HAP-1 (cell line): ENCODE measurements around the gene BAIAP2.
A peak's percentile ranks its signal among the peaks of the same experiment; 100 is the strongest.

Experiments
- DNase-seq, 2 experiments: peaks; one replicate each; pipeline ENCODE4 v3.0.0-alpha.2; 2016 to 2020; ENCODE audit warnings: low spot score in 2 of 2
- H3K27me3 ChIP-seq: fragments of 250-450 bp; sonication (Bioruptor Pico); 2 replicates; pipeline ENCODE4 v1.5.1; 2020; ENCODE audit warnings: low read depth, mild to moderate bottlenecking, moderate library complexity
- H3K36me3 ChIP-seq: fragments of 250-450 bp; sonication (Bioruptor Pico); replicated peaks from 2 replicates; pipeline ENCODE4 v1.5.1; 2020; ENCODE audit warnings: mild to moderate bottlenecking
- H3K4me1 ChIP-seq: fragments of 250-450 bp; sonication (Bioruptor Pico); 2 replicates; pipeline ENCODE4 v1.5.1; 2020; ENCODE audit warnings: mild to moderate bottlenecking
- H3K4me3 ChIP-seq: fragments of 250-450 bp; sonication (Bioruptor Pico); 2 replicates; pipeline ENCODE4 v1.5.1; 2020; ENCODE audit warnings: mild to moderate bottlenecking, moderate library complexity
- H3K9me3 ChIP-seq: fragments of 250-450 bp; sonication (Bioruptor Pico); 2 replicates; pipeline ENCODE4 v1.5.1; 2020; ENCODE audit warnings: mild to moderate bottlenecking, moderate library complexity
- in situ Hi-C: fragments of 300-500 bp; cut with MboI; formaldehyde crosslinking; loops from 3 replicates; pipeline ENCODE4 v1.14.3; 2020; ENCODE audit warnings: low sequenced_read_pairs, inconsistent platforms, mixed read lengths

The BAIAP2 gene

GRCh38 chr17:81034779-81035520 lies at the start of gene BAIAP2:
Gene BAIAP2, plus strand, starts transcription at chr17:81035151. Its CDS starts 104 bp downstream, at chr17:81035255.
- Histone ChIP-seq H3K4me1 (peaks cover 13% of the 10 kb centered on the region), H3K36me3 (peaks cover 8% of the 10 kb centered on the region; the same call in 1 of the 2 replicates), H3K27me3 (no peaks in the 10 kb centered on the region), H3K9me3 (no peaks in the 10 kb centered on the region), H3K4me3 (peak within 1 kb of the TSS; percentile 51)
- in situ Hi-C loops = no loop called here
- DNase-seq = peak; percentile 87 to 99

- in situ Hi-C loops = loop anchor here (10.0 kb wide), 1 partner anchor 411 kb away; no protein-coding TSS in a partner anchor
These were observed 48.9 kb upstream of the BAIAP2 start for GRCh38 chr17:80986046-80986445.

GRCh38 chr17:80986816-80987475 lies 48.0 kb upstream of the BAIAP2 start:
- Histone ChIP-seq H3K36me3 (no peaks in the 10 kb centered on the region), H3K4me3 (no peak overlapping the region), H3K4me1 (no peaks in the 10 kb centered on the region), H3K9me3 (no peaks in the 10 kb centered on the region), H3K27me3 (no peaks in the 10 kb centered on the region; the same call in 1 of the 2 replicates)
- DNase-seq = no peak
- in situ Hi-C loops = loop anchor here (10.0 kb wide), 1 partner anchor 412 kb away; no protein-coding TSS in a partner anchor

More at GRCh38 chr17:80986046-80986445, 48.9 kb upstream of the BAIAP2 start:
- DNase-seq = no peak
- Histone ChIP-seq H3K27me3 (no peaks in the 10 kb centered on the region; the same call in 1 of the 2 replicates), H3K36me3 (no peaks in the 10 kb centered on the region), H3K4me1 (no peaks in the 10 kb centered on the region), H3K9me3 (no peaks in the 10 kb centered on the region), H3K4me3 (no peak overlapping the region)

GRCh38 chr17:80987941-80988461 lies 47.0 kb upstream of the BAIAP2 start:
- DNase-seq = no peak
- Histone ChIP-seq H3K36me3 (no peaks in the 10 kb centered on the region), H3K4me3 (no peak overlapping the region), H3K4me1 (no peaks in the 10 kb centered on the region), H3K27me3 (no peaks in the 10 kb centered on the region; the same call in 1 of the 2 replicates), H3K9me3 (no peaks in the 10 kb centered on the region)
- in situ Hi-C loops = loop anchor here (10.0 kb wide), 1 partner anchor 413 kb away; no protein-coding TSS in a partner anchor

DNA sequence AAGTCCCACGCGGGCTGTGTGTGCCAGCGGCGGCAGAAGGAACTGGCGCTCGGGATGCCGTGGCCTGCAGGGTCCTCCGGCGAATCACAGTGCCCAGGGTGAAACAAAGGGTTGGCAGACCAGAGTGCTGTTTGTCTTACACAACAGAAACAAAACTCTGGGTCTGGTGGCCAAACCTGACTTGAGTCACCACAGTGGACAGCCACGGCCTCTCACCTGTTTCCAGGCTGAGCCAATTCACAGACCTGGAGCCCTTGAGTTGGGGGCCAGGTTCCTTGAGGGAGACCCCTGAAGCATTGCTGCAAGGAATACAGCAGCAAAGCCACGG lies 45.4 kb upstream of the BAIAP2 start:
- Histone ChIP-seq H3K27me3 (no peaks in the 10 kb centered on the region), H3K4me1 (no peaks in the 10 kb centered on the region), H3K9me3 (no peaks in the 10 kb centered on the region), H3K36me3 (no peaks in the 10 kb centered on the region), H3K4me3 (no peak overlapping the region)
- DNase-seq = no peak
- in situ Hi-C loops = loop anchor here (10.0 kb wide), 1 partner anchor 415 kb away; no protein-coding TSS in a partner anchor

- Histone ChIP-seq H3K27me3 (no peaks in the 10 kb centered on the region), H3K4me3 (peak overlapping the region; percentile 53), H3K36me3 (peaks cover 6% of the 10 kb centered on the region; the same call in 1 of the 2 replicates), H3K4me1 (no peaks in the 10 kb centered on the region), H3K9me3 (no peaks in the 10 kb centered on the region)
- no peak for DNase-seq
- in situ Hi-C loops = no loop called here
These were observed 43.9 kb upstream of the BAIAP2 start for GRCh38 chr17:80990921-80991644.

DNA sequence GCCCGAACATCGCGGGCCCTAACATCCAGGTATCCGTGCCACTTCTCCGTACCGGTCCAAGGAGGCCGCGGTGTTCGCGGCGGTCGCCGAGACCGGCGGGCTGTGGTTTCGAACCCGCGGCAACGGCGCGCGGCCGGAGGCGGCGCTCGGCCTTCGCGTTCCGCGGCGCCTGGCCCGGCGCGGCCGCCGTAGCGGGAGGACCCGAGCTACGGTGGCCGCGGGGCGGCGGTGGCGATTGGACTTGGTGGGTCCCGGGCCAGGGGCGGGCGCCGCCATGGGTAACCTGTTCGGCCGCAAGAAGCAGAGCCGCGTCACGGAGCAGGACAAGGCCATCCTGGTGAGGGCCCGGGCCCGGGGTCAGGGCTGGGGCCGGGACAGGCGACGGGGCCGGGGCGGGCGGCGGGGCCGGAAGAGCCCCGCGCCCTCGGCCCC lies 43.3 kb upstream of the BAIAP2 start, which contains the start of gene CHMP6:
Gene CHMP6, plus strand, starts transcription at position 197 of the 432 bp plus-strand sequence. Its CDS starts 78 bp downstream, at position 275.
- in situ Hi-C loops = no loop called here
- Histone ChIP-seq H3K4me3 (peak within 1 kb of the TSS; percentile 53), H3K27me3 (no peaks in the 10 kb centered on the region), H3K36me3 (peaks cover 10% of the 10 kb centered on the region; the same call in 1 of the 2 replicates), H3K4me1 (no peaks in the 10 kb centered on the region), H3K9me3 (no peaks in the 10 kb centered on the region)
- DNase-seq = peak; percentile 52 to 79

DNA sequence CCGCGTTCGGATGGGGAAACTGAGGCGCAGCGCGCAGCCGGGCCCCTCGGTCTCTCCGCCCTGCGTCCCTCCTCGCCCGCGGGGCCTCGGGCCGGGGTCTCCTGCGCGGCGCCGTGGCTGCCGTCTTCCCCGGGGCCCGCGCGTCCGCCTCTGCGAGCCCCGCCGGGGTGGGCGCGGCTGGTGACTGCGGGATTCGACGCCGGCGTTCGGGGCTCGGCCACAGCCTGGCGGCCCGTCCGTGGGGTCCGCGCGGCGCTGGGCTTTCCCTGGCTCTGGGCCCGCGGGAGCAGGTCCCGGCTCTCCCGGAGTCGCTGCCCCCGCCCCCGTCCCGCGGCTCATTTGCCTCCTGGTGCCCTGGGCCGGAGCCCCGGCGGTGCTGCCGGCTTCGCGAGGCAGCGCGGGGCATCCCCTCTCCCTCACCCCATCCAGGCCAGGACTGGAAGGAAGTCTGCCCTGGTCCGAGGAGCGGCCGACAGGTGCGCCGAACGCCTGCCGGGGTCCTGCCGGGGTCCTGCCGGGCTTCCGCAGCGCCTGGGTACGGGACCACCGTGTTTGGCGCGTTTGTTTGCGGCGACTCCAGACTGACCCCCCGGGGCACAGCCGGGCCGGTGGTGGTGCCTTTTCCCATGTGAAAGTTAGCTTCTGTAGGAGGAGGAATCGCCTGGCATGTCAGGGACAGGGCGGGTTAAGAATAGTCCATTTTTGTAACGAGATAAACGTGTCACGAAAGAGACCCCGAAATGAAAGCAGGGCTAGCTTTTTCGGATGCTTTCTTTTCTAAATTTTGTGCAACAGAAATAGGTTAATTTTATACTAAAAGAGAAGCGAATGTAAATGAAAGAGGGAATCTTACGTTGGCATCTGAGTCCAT lies 42.6 kb upstream of the BAIAP2 start:
- no peaks in the 10 kb centered on the region for H3K27me3 ChIP-seq
- H3K9me3 ChIP-seq = no peaks in the 10 kb centered on the region
- no peaks in the 10 kb centered on the region for H3K4me1 ChIP-seq
- in situ Hi-C loops = no loop called here
- H3K36me3 ChIP-seq = peaks cover 14% of the 10 kb centered on the region; the same call in 1 of the 2 replicates
- H3K4me3 ChIP-seq = peak overlapping the region; percentile 53
- DNase-seq = no peak

DNA sequence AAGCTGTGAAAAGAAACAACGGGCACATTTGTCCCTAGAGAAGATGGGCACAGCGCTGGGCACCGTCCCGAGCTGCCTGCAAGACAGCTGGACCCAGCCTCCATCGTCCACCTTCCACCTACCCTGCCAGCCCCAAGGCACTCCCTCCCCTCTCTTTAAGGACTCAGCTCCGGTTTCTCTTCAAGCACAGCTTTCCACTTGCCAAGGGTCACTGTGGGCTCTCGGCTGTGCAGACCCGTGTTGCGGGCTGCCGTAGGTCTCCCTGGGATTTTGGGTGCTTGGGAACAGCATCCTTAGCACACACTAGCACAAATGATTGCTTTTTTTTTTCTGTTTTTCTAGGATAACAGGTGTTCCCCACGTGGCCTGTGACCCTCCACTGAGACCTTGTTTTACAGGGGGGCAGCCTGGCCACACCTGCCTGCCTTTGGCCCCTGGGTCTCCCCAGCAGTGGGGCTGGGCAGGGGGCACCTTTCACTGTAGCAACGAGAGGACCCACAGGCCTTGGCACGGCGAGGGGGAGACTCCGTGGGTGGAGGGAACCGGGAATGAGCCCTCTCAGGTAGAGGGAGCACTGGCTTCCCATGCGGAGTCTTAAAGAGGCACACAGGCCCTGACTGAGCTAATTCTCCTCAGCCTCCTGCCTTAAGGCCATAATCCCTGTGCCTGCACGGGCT lies 41.9 kb upstream of the BAIAP2 start:
- Histone ChIP-seq H3K4me3 (peak overlapping the region; percentile 53), H3K27me3 (no peaks in the 10 kb centered on the region), H3K9me3 (no peaks in the 10 kb centered on the region), H3K36me3 (peaks cover 15% of the 10 kb centered on the region; the same call in 1 of the 2 replicates), H3K4me1 (no peaks in the 10 kb centered on the region)
- DNase-seq = no peak
- in situ Hi-C loops = no loop called here

DNA sequence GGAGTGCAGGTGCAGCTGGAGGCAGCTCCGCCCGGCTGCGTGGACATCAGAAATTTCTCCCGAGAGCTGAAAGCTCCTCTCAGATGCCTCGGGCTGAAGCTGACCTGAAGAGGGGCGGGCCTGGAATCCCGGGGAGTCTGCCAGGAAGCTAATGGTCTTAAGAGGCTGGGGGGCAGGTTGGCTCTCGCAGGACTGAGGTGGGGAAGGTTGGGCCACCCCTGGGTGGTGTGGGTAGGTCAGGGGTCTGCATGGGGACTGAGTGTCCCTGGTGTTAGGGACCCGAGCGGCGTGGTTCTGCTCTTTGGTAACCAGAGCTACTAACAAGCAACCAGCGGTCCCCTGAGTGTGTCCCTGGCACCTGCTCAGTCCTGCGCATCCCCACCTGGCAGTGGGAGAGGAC lies 39.8 kb upstream of the BAIAP2 start:
- no peak for DNase-seq
- Histone ChIP-seq H3K4me1 (no peaks in the 10 kb centered on the region), H3K4me3 (no peak overlapping the region), H3K9me3 (no peaks in the 10 kb centered on the region), H3K36me3 (peaks cover 18% of the 10 kb centered on the region; the same call in 1 of the 2 replicates), H3K27me3 (no peaks in the 10 kb centered on the region)
- in situ Hi-C loops = no loop called here

DNA sequence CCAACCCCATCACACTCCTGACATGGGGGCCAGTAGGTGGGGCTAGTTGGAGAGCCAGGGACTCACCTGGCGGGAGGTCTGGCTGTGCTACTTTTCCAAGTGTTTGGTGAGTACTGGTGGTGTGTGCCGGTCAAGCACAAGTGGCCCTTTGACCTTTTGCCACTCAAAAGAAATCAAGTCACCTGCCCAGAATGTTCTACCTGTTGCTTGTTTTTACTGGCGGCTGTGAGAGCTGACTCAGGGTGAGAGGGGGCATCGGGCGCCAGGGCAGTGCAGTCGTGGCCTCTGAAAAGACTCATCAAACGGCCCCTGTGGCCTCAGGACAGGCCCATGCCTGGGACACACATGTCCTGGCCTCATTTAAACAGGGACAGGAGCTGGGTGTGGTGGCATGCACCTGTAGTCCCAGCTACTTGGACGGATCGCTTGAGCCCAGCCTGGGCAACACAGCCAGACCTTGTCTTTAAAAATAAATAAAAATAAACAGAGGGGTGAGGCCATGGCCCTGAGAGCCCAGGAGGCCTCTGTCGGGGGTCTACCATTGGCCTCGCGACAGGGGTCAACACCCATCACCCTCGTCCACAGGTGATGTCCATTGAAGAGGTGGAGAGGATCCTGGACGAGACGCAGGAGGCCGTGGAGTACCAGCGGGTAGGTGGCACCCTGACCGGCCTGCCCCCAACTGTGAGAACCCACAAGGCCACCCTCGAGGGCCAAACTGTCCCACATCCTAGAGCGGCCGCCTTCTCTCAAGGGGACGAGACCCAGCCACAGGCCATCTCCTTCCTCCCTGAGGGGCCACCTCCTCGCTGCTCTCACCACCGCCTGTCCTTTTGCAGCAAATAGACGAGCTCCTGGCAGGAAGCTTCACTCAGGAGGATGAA lies 38.3 kb upstream of the BAIAP2 start:
- Histone ChIP-seq H3K4me1 (no peaks in the 10 kb centered on the region), H3K27me3 (no peaks in the 10 kb centered on the region), H3K36me3 (peaks cover 18% of the 10 kb centered on the region; the same call in 1 of the 2 replicates), H3K4me3 (no peak overlapping the region), H3K9me3 (no peaks in the 10 kb centered on the region)
- in situ Hi-C loops = no loop called here
- no peak for DNase-seq
